NB4 (cell line): ENCODE data around the gene DNAH8.

Experiments used
- MYC ChIP-seq: IDR thresholded peaks from 2 replicates; pipeline ENCODE4 v1.6.1; 2011; ENCODE audit warnings: low read depth, low read length
- POLR2A ChIP-seq: IDR thresholded peaks from 2 replicates; pipeline ENCODE4 v1.6.1; 2011; ENCODE audit warnings: mild to moderate bottlenecking; ENCODE audit not compliant: insufficient read length; ENCODE audit errors: extremely low read depth
- TF ChIP-seq, protein P1 (sequence below): IDR thresholded peaks from one replicate; pipeline ENCODE4 v1.5.1; 2012; ENCODE audit warnings: low read depth, low read length
- TF ChIP-seq, protein P2 (sequence below): IDR thresholded peaks from 2 replicates; pipeline ENCODE4 v1.6.1; 2011; ENCODE audit warnings: low read depth, low read length

DNA sequence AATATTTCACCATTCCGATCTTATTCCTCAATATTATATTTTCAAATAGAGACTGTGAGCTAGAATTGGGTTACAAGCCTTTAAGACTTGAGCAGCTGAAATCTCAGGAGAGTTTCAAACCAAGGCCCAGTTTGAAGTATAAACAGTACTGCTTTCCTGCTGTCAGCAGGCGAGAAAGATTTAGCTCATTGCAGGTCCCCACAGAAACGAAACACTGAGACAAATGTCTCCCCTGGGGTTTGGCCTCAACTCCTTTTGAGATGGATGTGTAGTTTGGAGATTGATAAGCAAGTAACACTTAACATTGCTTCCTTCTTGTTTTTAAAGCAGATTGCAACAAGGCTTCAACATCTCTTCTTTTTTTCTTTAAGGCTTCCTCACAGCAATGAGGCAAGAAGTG, 311.1 kb downstream of the DNAH8 start:
- TF ChIP-seq POLR2A (no peak), MYC (no peak)
- TF ChIP-seq, protein P1, sequence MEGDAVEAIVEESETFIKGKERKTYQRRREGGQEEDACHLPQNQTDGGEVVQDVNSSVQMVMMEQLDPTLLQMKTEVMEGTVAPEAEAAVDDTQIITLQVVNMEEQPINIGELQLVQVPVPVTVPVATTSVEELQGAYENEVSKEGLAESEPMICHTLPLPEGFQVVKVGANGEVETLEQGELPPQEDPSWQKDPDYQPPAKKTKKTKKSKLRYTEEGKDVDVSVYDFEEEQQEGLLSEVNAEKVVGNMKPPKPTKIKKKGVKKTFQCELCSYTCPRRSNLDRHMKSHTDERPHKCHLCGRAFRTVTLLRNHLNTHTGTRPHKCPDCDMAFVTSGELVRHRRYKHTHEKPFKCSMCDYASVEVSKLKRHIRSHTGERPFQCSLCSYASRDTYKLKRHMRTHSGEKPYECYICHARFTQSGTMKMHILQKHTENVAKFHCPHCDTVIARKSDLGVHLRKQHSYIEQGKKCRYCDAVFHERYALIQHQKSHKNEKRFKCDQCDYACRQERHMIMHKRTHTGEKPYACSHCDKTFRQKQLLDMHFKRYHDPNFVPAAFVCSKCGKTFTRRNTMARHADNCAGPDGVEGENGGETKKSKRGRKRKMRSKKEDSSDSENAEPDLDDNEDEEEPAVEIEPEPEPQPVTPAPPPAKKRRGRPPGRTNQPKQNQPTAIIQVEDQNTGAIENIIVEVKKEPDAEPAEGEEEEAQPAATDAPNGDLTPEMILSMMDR = no peak
- TF ChIP-seq, protein P2, sequence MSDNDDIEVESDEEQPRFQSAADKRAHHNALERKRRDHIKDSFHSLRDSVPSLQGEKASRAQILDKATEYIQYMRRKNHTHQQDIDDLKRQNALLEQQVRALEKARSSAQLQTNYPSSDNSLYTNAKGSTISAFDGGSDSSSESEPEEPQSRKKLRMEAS = no peak
